GM12878 (cell line): Measurements from ENCODE around the gene ALAS1. TPM values are rescaled to one million over a fixed set of nuclear protein-coding genes. Genes with fewer than 3 reads are reported as not detected.

Source experiments
- CTCF ChIP-seq, 3 experiments: IDR thresholded peaks in 2 of 3; conservative IDR thresholded peaks in 1 of 3; 2 replicates each; pipeline ENCODE4 v1.5.1; 2011; ENCODE audit warnings: low read depth in 3 of 3, low read length in 3 of 3, mild to moderate bottlenecking in 3 of 3, control low read depth in 2 of 3, moderate library complexity in 2 of 3, inconsistent platforms in 1 of 3, mixed read lengths in 1 of 3; ENCODE audit not compliant: control insufficient read depth in 2 of 3, insufficient read depth in 1 of 3; ENCODE audit errors: extremely low read depth in 1 of 3
- RBBP5 ChIP-seq: fragments of 200-600 bp; sonication (generic); conservative IDR thresholded peaks from 2 replicates; pipeline ENCODE4 v1.6.1; 2016
- SIX5 ChIP-seq: IDR thresholded peaks from 2 replicates; pipeline ENCODE4 v1.6.1; 2011; ENCODE audit warnings: mild to moderate bottlenecking, low read depth, low read length, moderate library complexity; ENCODE audit not compliant: severe bottlenecking
- polyA plus RNA-seq, 11 experiments: library from polyadenylated mRNA; depleted of rRNA in 4 of 11; unstranded in 6 of 11; stranded (reverse) in 5 of 11; fragments of >200 nt; fragmentation: Nextera tagmentation in 4 of 11; fragmentation: Illumina TruSeq in 1 of 11; extraction: Ambion mirVana in 4 of 11; extraction: Trizol in 1 of 11; gene quantifications; 1 replicate in 1 of 11; 2 replicates in 10 of 11; pipeline versions ENCODE4 v1.2.1 to v1.2.3, GENCODE V29; 2011 to 2016; ENCODE audit warnings: inconsistent platforms in 2 of 11, missing spikeins in 2 of 11, low read depth in 1 of 11
- total RNA-seq, 4 experiments: library from RNA; depleted of rRNA in 3 of 4; stranded (reverse); fragments of >200 nt in 3 of 4; fragmentation: Illumina TruSeq in 1 of 4; extraction: Trizol in 1 of 4; gene quantifications; 2 replicates each; pipeline versions ENCODE4 v1.2.1 to v1.2.3, GENCODE V29; 2013 to 2021
- TF ChIP-seq, protein P1 (sequence below): fragments of 450-650 bp; IDR thresholded peaks from 2 replicates; pipeline ENCODE4 v1.6.1; 2018; ENCODE audit warnings: mild to moderate bottlenecking, low read depth, moderate library complexity; ENCODE audit not compliant: partially characterized antibody

The ALAS1 gene
- total and polyA plus RNA-seq, 10 of the 15 experiments (the other 5 are each of a cell fraction or from before 2014, with no cell fraction given) = 69.9 to 115 (median 94.1) TPM

DNA sequence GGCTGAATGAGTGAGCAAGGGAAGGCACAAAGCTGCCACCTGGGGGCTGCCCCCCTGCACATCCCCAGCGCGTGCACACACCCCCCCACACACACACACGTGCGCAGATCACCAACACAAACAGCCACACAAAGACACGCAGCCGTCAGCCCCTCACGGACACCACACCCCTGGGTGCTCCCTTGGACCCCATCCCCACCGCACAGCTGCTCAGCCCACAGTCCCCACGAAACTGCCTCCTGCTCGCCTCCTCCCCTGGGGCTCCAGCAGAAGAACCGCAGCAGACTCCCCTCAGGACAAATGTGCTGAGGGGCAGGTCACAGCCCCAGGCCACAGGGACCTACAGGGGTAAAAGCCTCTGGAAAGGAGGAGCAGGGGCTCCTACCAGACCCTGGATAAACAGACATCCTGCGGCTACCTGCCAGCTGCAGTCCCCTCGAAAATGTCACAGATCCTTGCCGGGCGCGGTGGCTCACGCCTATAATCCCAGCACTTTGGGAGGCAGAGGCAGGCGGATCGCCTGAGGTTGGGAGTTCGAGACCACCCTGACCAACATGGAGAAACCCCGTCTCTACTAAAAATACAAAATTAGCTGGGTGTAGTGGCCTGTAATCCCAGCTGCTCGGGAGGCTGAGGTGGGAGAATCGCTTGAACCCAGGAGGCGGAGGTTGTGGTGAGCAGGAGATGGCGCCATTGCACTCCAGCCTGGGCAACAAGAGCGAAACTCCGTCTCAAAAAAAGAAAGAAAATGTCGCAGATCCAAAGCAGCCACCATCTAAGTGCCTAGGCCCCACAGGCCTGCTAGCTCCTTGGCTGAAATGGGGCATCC lies 34.5 kb downstream of the ALAS1 start (continued):
- TF ChIP-seq, protein P1, sequence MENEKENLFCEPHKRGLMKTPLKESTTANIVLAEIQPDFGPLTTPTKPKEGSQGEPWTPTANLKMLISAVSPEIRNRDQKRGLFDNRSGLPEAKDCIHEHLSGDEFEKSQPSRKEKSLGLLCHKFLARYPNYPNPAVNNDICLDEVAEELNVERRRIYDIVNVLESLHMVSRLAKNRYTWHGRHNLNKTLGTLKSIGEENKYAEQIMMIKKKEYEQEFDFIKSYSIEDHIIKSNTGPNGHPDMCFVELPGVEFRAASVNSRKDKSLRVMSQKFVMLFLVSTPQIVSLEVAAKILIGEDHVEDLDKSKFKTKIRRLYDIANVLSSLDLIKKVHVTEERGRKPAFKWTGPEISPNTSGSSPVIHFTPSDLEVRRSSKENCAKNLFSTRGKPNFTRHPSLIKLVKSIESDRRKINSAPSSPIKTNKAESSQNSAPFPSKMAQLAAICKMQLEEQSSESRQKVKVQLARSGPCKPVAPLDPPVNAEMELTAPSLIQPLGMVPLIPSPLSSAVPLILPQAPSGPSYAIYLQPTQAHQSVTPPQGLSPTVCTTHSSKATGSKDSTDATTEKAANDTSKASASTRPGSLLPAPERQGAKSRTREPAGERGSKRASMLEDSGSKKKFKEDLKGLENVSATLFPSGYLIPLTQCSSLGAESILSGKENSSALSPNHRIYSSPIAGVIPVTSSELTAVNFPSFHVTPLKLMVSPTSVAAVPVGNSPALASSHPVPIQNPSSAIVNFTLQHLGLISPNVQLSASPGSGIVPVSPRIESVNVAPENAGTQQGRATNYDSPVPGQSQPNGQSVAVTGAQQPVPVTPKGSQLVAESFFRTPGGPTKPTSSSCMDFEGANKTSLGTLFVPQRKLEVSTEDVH = no peak
- TF ChIP-seq CTCF (IDR thresholded peaks at IDR 0.05 in 2 of 3, conservative IDR thresholded peaks at IDR 0.05 in 1 of 3; ENCODE audit: control insufficient read depth in 2 of 3, extremely low read depth in 1 of 3, insufficient read depth in 1 of 3, low read depth in 3 of 3, low read length in 3 of 3) = 0 out of 6 replicates have a peak, but pooled peaks of 1 of the 3 experiments have one; percentile 5
- TF ChIP-seq SIX5 = no peak
- no peak for TF ChIP-seq RBBP5
